RWPE1 (cell line): ENCODE measurements around the gene RDM1.
"Not testable (repeated sequence)": the region's sequence is repeated elsewhere in the genome, so short reads cannot be mapped to it uniquely, and the experiment has no call there.

Experiments used
- CTCF ChIA-PET: fragments of 350-600 bp; sonication (Branson Sonifier 250); formaldehyde crosslinking; extraction: SDS; loops from one replicate; lab custom pipeline; 2021; lab: Yijun Ruan, JAX
- POLR2A ChIA-PET: fragments of 400-600 bp; formaldehyde crosslinking; extraction: SDS; loops from one replicate; lab custom pipeline; 2020; ENCODE audit warnings: antibody characterized with exemption; ENCODE audit not compliant: low non-redundant PET; lab: Yijun Ruan, JAX
- DNase-seq: peaks from one replicate; pipeline ENCODE4 v3.0.0; 2012; ENCODE audit warnings: low spot score
- H3K27ac ChIP-seq: fragments of 450-650 bp; 2 replicates; pipeline ENCODE4 v1.5.1; 2017
- CTCF ChIP-seq: fragments of 450-650 bp; conservative IDR thresholded peaks from 2 replicates; pipeline ENCODE4 v1.5.1; 2017; ENCODE audit warnings: low read depth, mild to moderate bottlenecking

The RDM1 gene

GRCh38 chr17:35898283-35899070 lies 32.1 kb downstream of the RDM1 start:
- H3K27ac ChIP-seq = no peak overlapping the region
- POLR2A ChIA-PET = interaction anchor here (0.6 kb wide), 1 partner anchor 45 kb away, joined by 3 read pairs; no protein-coding TSS in a partner anchor
- DNase-seq = no peak
- CTCF ChIA-PET = no interaction called here
- TF ChIP-seq CTCF = no peak

- POLR2A ChIA-PET, CTCF ChIA-PET, H3K27ac ChIP-seq: not testable (repeated sequence)
Measured at GRCh38 chr17:35897772-35898171, 32.8 kb downstream of the RDM1 start.

GRCh38 chr17:35895636-35896587 lies 34.7 kb downstream of the RDM1 start:
- POLR2A ChIA-PET = no interaction called here
- no peak for TF ChIP-seq CTCF
- no peak overlapping the region for H3K27ac ChIP-seq
- DNase-seq = no peak
- CTCF ChIA-PET = interaction anchor here (0.6 kb wide), 1 partner anchor 1353 kb away, joined by 5 read pairs; no protein-coding TSS in a partner anchor

More at GRCh38 chr17:35897772-35898171, 32.8 kb downstream of the RDM1 start:
- not testable (repeated sequence) for DNase-seq

GRCh38 chr17:35894206-35894605 lies 36.4 kb downstream of the RDM1 start:
- H3K27ac ChIP-seq = no peak overlapping the region
- no peak for TF ChIP-seq CTCF
- POLR2A ChIA-PET = no interaction called here
- no peak for DNase-seq
- CTCF ChIA-PET = no interaction called here

- POLR2A ChIA-PET = no interaction called here
- TF ChIP-seq CTCF = no peak
- CTCF ChIA-PET = no interaction called here
- H3K27ac ChIP-seq = no peak overlapping the region
- DNase-seq = no peak
Measured at GRCh38 chr17:35893751-35894150, 36.8 kb downstream of the RDM1 start.

- POLR2A ChIA-PET = no interaction called here
- DNase-seq = no peak
- TF ChIP-seq CTCF = no peak
- no peak overlapping the region for H3K27ac ChIP-seq
- CTCF ChIA-PET = interaction anchor here (0.8 to 1.0 kb wide), 2 partner anchors 16 to 256 kb away, joined by 3 read pairs; no protein-coding TSS in a partner anchor
Measured at GRCh38 chr17:35892091-35893035, 38.2 kb downstream of the RDM1 start.
